NT2/D1 (cell line): ENCODE results near the gene AGMO.

Experiments
- SUZ12 ChIP-seq: IDR thresholded peaks from 2 replicates; pipeline ENCODE4 v1.6.1; 2011; ENCODE audit not compliant: insufficient read length, insufficient read depth; ENCODE audit errors: extremely low read depth
- YY1 ChIP-seq: IDR thresholded peaks from 2 replicates; pipeline ENCODE4 v1.6.1; 2011; ENCODE audit not compliant: insufficient read length, insufficient read depth
- ZNF274 ChIP-seq: IDR thresholded peaks from 2 replicates; pipeline ENCODE4 v1.6.1; 2011; ENCODE audit warnings: mild to moderate bottlenecking, low read depth, low read length

DNA sequence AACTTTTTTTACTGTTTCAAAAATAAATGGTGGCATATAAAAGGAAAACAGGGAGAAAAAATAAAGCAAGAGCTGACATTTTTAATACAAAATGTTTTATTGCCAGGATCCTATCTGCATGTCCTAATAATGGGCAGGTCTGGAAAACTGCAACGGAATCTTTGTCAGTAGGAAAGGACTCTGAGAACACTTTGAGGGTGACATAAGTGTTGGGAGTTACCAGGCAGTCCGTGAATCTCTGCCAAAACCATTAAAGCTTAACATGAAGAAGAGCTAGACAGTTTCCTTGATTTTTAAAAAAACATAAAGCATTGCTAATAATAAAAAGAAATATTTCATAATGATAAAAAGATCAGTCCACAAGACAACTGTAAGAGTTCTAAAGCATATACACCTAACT is 80.7 kb downstream of the AGMO start:
- TF ChIP-seq ZNF274 (no peak), YY1 (no peak), SUZ12 (no peak)
